Dedifferentiated amniotic fluid mesenchymal stem cell (primary cell): ENCODE results near the gene VCAN.
"Not testable (repeated sequence)": the region's sequence is repeated elsewhere in the genome, so short reads cannot be mapped to it uniquely, and the experiment has no call there.

Experiments
- DNase-seq: peaks from one replicate; pipeline ENCODE4 v3.0.0-alpha.2; 2016; ENCODE audit errors: extremely low spot score

The VCAN gene

DNA sequence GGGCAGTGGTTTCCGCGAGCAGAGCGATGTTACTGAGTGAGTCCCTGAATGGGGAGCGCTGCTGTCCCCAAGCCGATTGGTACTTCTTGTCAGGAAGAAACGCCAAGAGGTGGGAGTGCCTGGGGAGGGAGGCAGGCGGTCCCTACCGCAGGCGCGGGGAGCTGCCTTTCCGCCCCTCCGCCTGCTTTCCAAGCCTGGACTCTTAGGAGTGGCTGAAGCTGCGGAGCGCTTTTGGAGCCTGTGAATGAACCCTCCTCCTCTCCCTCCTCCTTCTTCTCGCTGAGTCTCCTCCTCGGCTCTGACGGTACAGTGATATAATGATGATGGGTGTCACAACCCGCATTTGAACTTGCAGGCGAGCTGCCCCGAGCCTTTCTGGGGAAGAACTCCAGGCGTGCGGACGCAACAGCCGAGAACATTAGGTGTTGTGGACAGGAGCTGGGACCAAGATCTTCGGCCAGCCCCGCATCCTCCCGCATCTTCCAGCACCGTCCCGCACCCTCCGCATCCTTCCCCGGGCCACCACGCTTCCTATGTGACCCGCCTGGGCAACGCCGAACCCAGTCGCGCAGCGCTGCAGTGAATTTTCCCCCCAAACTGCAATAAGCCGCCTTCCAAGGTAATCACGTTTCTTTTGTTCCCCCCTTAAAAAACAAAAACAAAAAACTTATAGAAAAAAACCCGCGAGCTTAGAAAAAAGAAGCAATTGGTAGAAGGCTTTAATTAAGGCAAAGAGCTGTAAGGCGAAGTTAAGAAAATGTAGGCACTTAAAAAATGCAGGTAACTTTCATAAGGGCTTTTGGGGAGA lies at the start of gene VCAN:
Gene VCAN (plus strand): TSS at position 340 of the 808 bp plus-strand sequence. CDS start 11,775 bp downstream, outside the sequence.
- DNase-seq: peak; percentile 72

DNA sequence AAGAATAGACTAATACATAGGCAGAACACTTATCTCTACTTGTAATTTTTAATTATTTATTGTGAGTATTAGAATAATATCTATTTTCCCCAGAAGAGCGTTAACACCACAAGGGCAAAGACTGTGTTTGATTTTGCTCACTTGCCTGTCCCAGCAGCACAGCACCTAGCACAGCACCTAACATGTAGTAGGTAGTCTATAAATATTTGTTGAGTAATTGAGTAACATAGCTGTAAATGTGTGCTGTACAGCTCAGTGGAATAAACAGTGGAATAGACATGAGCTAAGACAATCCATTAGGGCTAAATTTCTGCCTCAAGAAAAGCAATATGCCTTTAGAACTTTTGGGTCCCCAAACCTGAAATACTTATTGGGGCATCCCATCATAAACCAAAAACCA lies 49.3 kb upstream of the VCAN start:
- DNase-seq: no peak

DNA sequence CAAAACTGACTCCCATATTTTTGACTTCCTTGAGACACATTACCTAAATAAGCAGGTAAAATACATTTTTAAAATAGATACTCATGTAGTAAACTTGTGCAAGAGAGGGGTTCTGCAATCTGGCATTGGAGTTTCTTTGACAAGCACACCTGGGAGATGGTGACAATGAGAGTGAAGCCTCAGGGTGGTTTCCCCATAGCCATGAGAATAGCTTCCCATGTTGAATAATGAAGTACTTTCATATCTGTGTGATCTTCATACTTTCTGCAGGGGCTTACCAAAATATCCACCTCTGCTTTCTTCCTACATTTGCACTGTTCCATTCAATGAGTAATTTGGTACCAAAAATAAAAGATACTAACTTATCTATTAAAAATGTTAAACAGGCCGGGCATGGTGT lies 44.7 kb upstream of the VCAN start:
- DNase-seq: no peak

DNA sequence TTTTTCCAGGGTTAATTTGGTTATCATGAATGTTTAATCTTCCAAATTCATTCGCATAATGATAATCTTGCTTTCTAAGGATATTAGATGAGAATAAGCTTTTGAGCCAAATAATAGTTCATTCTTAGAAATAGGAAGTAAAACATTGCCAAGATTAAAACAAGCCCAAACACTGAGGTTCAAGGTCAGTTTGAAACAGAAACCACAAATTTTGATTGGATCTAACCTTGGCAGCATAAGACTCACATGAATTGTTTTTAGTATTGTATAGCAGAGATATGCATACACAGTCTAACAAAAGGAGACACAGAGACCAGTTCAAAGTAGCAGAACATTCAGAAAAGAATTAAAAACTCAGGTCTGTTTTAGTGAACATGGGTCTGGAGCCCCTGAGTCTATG lies 43.4 kb upstream of the VCAN start:
- DNase-seq: no peak

DNA sequence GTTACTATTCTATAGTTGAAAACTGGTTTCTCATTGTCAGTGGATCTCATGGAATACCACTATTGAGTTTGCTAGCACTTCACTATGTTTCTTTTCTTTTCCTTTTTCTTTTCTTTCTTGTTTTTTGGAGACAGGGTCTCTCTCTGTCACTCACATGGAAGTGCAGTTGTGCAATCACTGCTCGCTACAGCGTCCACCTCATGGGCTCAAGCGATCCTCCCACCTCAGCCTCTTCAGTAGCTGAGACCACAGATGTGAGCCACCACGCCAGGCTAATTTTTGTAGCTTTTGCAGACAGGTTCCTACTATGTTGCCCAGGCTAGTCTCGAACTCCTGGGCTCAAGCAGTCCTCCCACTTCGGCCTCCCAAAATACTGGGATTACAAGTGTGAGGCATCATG lies 42.7 kb upstream of the VCAN start:
- DNase-seq: no peak

GRCh38 chr5:83430130-83431010 lies 41.2 kb upstream of the VCAN start:
- no peak for DNase-seq

DNA sequence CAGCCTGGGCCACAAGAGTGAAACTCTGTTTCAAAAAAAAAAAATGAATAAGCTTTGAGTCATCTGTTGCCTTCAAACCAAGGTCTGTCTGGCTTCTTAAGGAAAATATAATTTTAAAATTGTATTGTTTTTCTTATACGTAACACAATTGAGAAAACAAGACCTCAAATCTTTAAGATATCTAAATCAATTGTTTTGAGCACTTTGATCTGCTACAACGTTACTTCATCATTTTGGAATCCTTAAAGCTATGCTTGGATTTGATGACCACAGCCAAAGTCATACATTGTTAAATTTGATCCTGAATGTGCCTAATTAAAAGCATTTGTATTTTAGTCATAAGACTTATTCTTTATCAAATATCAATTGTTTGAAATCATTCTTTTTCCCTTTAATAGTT lies 37.7 kb upstream of the VCAN start:
- peak; percentile 34 for DNase-seq

GRCh38 chr5:83434946-83435345 lies 36.6 kb upstream of the VCAN start:
- DNase-seq: no peak

GRCh38 chr5:83436276-83436675 lies 35.3 kb upstream of the VCAN start:
- no peak for DNase-seq

DNA sequence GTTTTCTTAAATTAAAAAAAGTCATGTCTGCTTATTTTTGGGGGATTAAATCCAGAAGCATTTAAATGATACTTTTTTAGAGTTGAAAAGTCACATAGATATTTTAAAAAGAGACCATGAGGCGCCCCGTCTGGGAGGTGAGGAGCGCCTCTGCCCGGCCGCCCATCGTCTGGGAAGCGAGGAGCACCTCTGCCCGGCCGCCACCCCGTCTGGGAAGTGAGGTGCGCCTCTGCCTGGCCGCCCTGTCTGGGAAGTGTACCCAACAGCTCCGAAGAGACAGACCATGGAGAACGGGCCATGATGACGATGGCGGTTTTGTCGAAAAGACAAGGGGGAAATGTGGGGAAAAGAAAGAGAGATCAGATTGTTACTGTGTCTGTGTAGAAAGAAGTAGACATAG lies 33.8 kb upstream of the VCAN start:
- not testable (repeated sequence) for DNase-seq

- no peak for DNase-seq
These were observed 30.7 kb upstream of the VCAN start for GRCh38 chr5:83440826-83441225.

GRCh38 chr5:83441747-83442146 lies 29.8 kb upstream of the VCAN start:
- DNase-seq: no peak

- no peak for DNase-seq
These were observed 28.0 kb upstream of the VCAN start for GRCh38 chr5:83443534-83443933.

GRCh38 chr5:83444445-83444844 lies 27.1 kb upstream of the VCAN start:
- no peak for DNase-seq

DNA sequence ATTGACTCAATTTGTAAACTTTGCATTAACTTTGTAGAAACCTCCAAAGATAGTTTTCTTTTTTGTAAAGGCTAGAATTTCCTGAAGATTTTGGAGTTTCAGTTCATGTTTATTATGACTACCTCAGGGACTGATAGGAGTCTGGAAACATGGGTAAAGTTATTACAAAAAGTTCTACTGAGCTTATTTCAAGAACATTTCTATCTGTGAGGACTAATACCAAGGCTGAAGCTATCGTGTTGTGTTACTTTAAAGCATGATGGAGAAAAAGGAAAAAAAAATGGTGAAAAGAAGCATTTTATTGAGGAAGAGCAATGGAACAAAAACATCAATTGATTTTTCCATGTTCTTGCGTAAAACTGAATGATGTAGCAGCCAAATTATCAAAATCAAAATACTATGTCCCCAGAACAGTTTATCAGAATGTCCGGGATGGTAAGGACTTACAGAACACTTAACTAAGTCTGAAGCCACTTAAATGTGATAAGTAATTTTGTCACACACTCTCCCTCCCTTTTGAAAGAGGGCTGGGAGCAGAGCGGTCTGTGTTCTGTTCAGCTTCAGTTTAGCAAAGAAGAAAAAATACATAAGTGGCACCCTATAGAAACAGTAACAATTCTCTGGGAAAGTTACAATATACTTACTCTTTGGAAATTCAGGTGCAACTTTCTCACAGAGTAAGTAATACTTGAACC lies 25.1 kb upstream of the VCAN start:
- DNase-seq: no peak

GRCh38 chr5:83447533-83447932 lies 24.0 kb upstream of the VCAN start:
- DNase-seq: no peak

DNA sequence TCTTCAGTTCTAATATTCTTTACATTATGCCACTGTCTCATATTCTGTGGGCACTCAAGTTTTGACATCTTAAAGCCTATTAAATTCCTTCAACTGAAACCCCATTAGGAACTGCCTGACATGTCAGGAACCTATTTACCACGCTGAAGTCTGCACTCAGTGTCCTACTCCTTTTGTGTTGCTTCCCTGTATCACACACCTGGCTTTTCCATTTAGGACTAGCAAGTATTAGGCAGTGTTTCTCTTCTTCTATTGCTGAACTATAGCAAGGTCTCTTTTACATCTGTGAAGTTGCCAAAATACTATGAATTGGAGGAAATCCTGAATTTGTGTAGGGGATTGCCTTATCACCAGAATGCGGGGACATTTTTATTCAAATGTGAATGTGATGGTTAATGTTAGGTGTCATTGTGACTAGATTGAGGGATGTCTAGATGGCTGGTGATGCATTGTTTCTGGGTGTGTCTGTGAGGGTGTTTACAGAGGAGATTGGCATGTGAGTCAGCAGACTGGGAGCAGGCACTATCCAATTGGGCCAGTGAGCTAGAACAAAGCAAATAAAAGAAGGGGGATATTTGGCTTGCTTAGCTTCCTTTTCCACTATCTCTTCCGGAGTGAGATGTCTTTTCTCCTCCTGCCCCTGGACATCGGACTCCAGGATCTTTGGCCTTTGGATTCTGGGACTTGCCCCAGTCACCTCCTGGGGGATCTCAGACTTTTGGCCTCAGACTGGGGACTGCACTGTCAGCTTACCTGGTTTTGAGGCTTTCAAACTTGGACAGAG lies 21.2 kb upstream of the VCAN start:
- DNase-seq: no peak

- no peak for DNase-seq
These were observed 20.6 kb upstream of the VCAN start for GRCh38 chr5:83450967-83451248.

DNA sequence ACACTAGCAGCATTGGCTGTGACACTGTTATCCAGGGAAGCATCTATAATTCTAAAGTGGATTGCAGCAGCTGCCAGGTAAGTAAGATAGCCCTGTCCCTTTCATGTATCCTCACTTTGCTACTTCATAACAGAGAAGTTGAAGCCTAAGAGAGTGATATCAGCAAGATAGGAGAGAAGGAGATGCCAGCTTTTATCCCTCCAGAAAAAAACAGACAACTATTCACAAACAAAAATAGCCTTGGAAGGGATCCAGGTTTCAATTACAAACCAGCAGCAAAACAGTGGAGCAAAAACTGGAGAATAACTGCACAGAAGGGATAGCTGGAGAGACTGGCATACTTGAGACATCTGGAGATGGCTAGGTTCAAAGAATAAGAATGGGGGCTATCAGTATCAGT lies 19.6 kb upstream of the VCAN start:
- no peak for DNase-seq

- DNase-seq: no peak
These were observed 17.6 kb upstream of the VCAN start for GRCh38 chr5:83453937-83454336.

- DNase-seq: no peak
These were observed 7.3 kb upstream of the VCAN start for GRCh38 chr5:83464261-83464660.
